Measurements from ENCODE around the gene MBD3L1.

DNA sequence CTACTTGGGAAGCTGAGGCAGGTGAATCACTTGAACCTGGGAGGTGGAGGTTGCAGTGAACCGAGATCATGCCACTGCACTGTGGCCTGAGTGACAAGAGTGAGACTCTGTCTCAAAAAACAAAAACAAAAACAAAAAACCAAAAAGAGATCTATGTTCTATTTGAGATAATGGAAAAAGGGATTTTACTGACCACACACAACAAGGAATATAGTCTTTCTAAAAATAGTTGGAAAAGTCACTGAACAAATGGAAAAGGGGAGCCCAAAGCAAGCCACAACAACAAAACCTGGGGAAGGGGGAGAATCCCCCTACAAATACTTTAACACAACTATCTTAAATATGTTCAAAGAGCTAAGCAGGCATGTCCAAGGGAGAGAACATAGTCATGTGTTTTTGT lies 37.4 kb upstream of the MBD3L1 start:
- TF ChIP-seq, protein P1, sequence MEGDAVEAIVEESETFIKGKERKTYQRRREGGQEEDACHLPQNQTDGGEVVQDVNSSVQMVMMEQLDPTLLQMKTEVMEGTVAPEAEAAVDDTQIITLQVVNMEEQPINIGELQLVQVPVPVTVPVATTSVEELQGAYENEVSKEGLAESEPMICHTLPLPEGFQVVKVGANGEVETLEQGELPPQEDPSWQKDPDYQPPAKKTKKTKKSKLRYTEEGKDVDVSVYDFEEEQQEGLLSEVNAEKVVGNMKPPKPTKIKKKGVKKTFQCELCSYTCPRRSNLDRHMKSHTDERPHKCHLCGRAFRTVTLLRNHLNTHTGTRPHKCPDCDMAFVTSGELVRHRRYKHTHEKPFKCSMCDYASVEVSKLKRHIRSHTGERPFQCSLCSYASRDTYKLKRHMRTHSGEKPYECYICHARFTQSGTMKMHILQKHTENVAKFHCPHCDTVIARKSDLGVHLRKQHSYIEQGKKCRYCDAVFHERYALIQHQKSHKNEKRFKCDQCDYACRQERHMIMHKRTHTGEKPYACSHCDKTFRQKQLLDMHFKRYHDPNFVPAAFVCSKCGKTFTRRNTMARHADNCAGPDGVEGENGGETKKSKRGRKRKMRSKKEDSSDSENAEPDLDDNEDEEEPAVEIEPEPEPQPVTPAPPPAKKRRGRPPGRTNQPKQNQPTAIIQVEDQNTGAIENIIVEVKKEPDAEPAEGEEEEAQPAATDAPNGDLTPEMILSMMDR (IDR thresholded peaks at IDR 0.05; ENCODE audit: low read depth, low read length): no peak
- no peak for TF ChIP-seq EZH2phosphoT487 (IDR thresholded peaks at IDR 0.05; ENCODE audit: low read depth)
